Stomach (tissue), 9 donors: ENCODE results near the gene CST9. TPM values are rescaled to one million over a fixed set of nuclear protein-coding genes. Genes with fewer than 3 reads are reported as not detected.

ENCODE experiments used
- DNase-seq, 2 donors: peaks; one replicate each; pipeline versions ENCODE4 v3.0.0 to v3.0.0-alpha.2; 2013 to 2019
- H3K27ac ChIP-seq, 5 donors: fragments of 200-600 bp in 4 of 5; sonication (generic) in 4 of 5; one replicate each; pipeline ENCODE4 v1.5.1; 2013 to 2019; ENCODE audit warnings: mild to moderate bottlenecking in 1 of 5, moderate library complexity in 1 of 5
- H3K27me3 ChIP-seq, 3 donors: fragments of 200-600 bp; sonication (generic); one replicate each; pipeline ENCODE4 v1.5.1; 2017 to 2019; ENCODE audit warnings: mixed run types in 1 of 3
- H3K36me3 ChIP-seq, 4 donors: fragments of 200-600 bp; sonication (generic); 1 replicate in 3 of 4; 2 replicates in 1 of 4; pipeline ENCODE4 v1.5.1; 2016 to 2019
- H3K4me1 ChIP-seq, 4 donors: fragments of 200-600 bp; sonication (generic); one replicate each; pipeline ENCODE4 v1.5.1; 2016 to 2019
- H3K4me3 ChIP-seq, 4 donors: fragments of 200-600 bp; sonication (generic) in 3 of 4; one replicate each; pipeline ENCODE4 v1.5.1; 2016 to 2019; ENCODE audit warnings: mild to moderate bottlenecking in 1 of 4
- H3K9me3 ChIP-seq, 4 donors: fragments of 200-600 bp; sonication (generic); one replicate each; pipeline ENCODE4 v1.5.1; 2016 to 2019
- CTCF ChIP-seq, 7 experiments: fragments of 450-650 bp in 4 of 7; fragments of 200-600 bp in 3 of 7; sonication (generic) in 3 of 7; IDR thresholded peaks; one replicate each; pipeline ENCODE4 v1.5.1; 2016 to 2019; ENCODE audit warnings: antibody characterized with exemption in 7 of 7, control low read depth in 2 of 7, mild to moderate bottlenecking in 1 of 7
- EP300 ChIP-seq: sonication (generic); formaldehyde crosslinking; IDR thresholded peaks from one replicate; pipeline ENCODE4 v1.6.1; 2017; ENCODE audit warnings: antibody characterized with exemption
- POLR2A ChIP-seq, 4 donors: fragments of 450-650 bp; IDR thresholded peaks; one replicate each; pipeline ENCODE4 v1.6.1; 2016; ENCODE audit warnings: antibody characterized with exemption in 4 of 4, control low read depth in 2 of 4, mild to moderate bottlenecking in 1 of 4, moderate library complexity in 1 of 4
- POLR2AphosphoS5 ChIP-seq, 3 donors: sonication (generic); formaldehyde crosslinking; IDR thresholded peaks; one replicate each; pipeline ENCODE4 v1.6.1; 2016; ENCODE audit warnings: antibody characterized with exemption in 3 of 3
- WGBS, 5 donors: extraction: QIAGEN DNeasy Blood & Tissue Kit in 3 of 5; methylation state at CpG; one replicate each; pipeline versions ENCODE4 v1.1.5 to v1.1.7; 2013 to 2018; 5-methylcytosine and 5-hydroxymethylcytosine counted together
- intact Hi-C: fragments of 100-400 bp; cut with DNase I; formaldehyde crosslinking; loops from one replicate; pipeline ENCODE4 v1.15.1; 2023; ENCODE audit warnings: low total_unique reads
- polyA plus RNA-seq, 3 donors: library from polyadenylated mRNA; stranded (reverse); fragments of 200-250 nt; gene quantifications; one replicate each; pipeline ENCODE4 v1.2.3, GENCODE V29; 2013
- total RNA-seq, 5 donors: library from RNA; depleted of rRNA; stranded (reverse); fragments of >200 nt; gene quantifications; one replicate each; pipeline versions ENCODE4 v1.1.0 to v1.2.3, GENCODE V29; 2014 to 2016
- donor health status: healthy with polysubstance abuse.
- donor health status: Bipolar disorder and iron deficiency.
- donor health status: healthy.

The CST9 gene
- total and polyA plus RNA-seq, 8 donors: not detected

- WGBS, 5 donors: 64 to 75% (median 71%) methylated on average over 4 of the region's 4 CpGs
- peak; percentile 54 to 55 for DNase-seq
- Histone ChIP-seq H3K4me3 (no peak overlapping the region), H3K4me1 (peaks cover 0 to 35% (median 24%) of the 10 kb centered on the region in 4 donors), H3K9me3 (no peaks in the 10 kb centered on the region), H3K27ac (no peak overlapping the region), H3K27me3 (no peaks in the 10 kb centered on the region), H3K36me3 (no peaks in the 10 kb centered on the region)
- intact Hi-C loops: no loop called here
- TF ChIP-seq POLR2AphosphoS5 (IDR thresholded peaks at IDR 0.05) (peak in 1 of 3 donors; percentile 22), EP300 (no peak), CTCF (IDR thresholded peaks at IDR 0.05) (no peak)
These were observed 20.4 kb upstream of the CST9 start for GRCh38 chr20:23626040-23626620.

- no peaks in the 10 kb centered on the region for H3K9me3 ChIP-seq
- DNase-seq: no peak
- peaks cover 0 to 42% (median 24%) of the 10 kb centered on the region in 4 donors for H3K4me1 ChIP-seq
- intact Hi-C loops: no loop called here
- H3K36me3 ChIP-seq: no peaks in the 10 kb centered on the region
- WGBS, 5 donors: 58 to 73% (median 67%) methylated on average over 9 of the region's 9 CpGs
- no peak overlapping the region for H3K27ac ChIP-seq
- H3K27me3 ChIP-seq: no peaks in the 10 kb centered on the region
- no peak for TF ChIP-seq POLR2AphosphoS5 (IDR thresholded peaks at IDR 0.05)
- no peak for TF ChIP-seq EP300
- no peak for TF ChIP-seq POLR2A (IDR thresholded peaks at IDR 0.05)
- TF ChIP-seq CTCF (IDR thresholded peaks at IDR 0.05): no peak
- no peak overlapping the region for H3K4me3 ChIP-seq
These were observed 19.7 kb upstream of the CST9 start for GRCh38 chr20:23625236-23625964.

GRCh38 chr20:23624324-23624691, 18.6 kb upstream of the CST9 start:
- WGBS, 5 donors: 65 to 81% (median 72%) methylated on average over 2 of the region's 2 CpGs
- intact Hi-C loops: no loop called here
- H3K27me3 ChIP-seq: no peaks in the 10 kb centered on the region

More at GRCh38 chr20:23624324-23624691, 18.6 kb upstream of the CST9 start:
- H3K9me3 ChIP-seq: no peaks in the 10 kb centered on the region
- peak overlapping the region in 4 of 5 donors; percentile 80 to 85 (median 81) for H3K27ac ChIP-seq
- TF ChIP-seq CTCF (IDR thresholded peaks at IDR 0.05): no peak
- no peak for TF ChIP-seq POLR2A (IDR thresholded peaks at IDR 0.05)
- TF ChIP-seq POLR2AphosphoS5 (IDR thresholded peaks at IDR 0.05): peak in 1 of 3 donors; percentile 49
- TF ChIP-seq EP300: no peak
- no peaks in the 10 kb centered on the region for H3K36me3 ChIP-seq
- DNase-seq: no peak
- H3K4me1 ChIP-seq: peaks cover 0 to 42% (median 22%) of the 10 kb centered on the region in 4 donors
- H3K4me3 ChIP-seq: no peak overlapping the region
